ENCODE results near the gene KIF17. TPM values are rescaled to one million over a fixed set of nuclear protein-coding genes. Genes with fewer than 3 reads are reported as not detected.

Gene KIF17
- total RNA-seq, 2 experiments from 2014 or later = 0.16 TPM; not detected in 1

DNA sequence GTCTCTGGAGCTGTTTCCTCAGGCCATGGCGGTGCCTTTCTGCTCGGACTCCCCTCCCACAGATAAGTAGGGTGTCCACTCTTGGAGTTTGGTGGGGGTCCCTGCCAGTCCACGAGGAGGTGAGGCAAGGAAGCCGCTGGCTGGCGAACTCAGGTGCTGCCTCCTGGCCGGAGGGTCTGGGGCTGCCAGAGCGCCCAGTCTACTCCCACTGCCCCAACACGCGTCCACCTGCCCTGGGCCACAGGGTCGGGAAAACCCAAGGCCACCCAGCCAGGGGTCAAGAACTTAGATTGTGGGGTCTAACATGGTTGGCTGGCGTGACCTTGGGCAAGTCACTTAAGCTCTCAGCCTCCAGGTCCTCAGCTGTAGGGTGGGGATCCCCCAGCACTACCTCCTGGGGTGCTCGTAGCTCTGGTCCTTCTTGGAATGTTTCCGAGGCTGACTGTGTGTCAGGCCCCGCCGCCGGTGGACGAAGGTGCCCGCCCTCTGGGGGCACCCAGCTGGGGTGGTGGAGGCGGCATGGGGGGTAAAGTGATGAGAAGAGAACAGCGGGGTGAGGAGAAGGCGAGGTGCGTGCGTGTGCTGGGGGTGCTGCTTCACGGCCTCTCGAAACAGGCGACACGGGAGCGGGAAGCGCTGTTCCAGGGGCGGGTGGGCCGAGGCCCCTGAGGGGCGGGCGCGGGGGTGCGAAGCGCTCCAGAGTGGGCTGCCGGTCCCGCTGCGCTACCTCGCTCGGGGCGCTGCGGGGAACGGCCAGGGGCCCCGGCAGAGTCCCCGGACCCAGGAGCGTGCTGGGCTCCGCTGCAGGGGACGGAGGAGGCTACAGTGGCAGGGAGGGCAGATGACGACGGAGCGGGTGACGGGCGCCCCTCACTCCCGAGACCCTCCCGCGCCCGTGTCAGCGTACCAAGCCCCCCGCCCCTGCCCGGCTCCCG is 13.5 kb upstream of the KIF17 start:
- H3K4me3 Mint-ChIP-seq = peak overlapping the region; percentile 75
- no peak overlapping the region for H3K27ac Mint-ChIP-seq
- H3K27me3 Mint-ChIP-seq = peaks cover 35% of the 10 kb centered on the region
- H3K4me1 Mint-ChIP-seq = peaks cover 19% of the 10 kb centered on the region
- DNase-seq = peak; percentile 33
- no peaks in the 10 kb centered on the region for H3K9me3 Mint-ChIP-seq
- H3K36me3 Mint-ChIP-seq = no peaks in the 10 kb centered on the region

DNA sequence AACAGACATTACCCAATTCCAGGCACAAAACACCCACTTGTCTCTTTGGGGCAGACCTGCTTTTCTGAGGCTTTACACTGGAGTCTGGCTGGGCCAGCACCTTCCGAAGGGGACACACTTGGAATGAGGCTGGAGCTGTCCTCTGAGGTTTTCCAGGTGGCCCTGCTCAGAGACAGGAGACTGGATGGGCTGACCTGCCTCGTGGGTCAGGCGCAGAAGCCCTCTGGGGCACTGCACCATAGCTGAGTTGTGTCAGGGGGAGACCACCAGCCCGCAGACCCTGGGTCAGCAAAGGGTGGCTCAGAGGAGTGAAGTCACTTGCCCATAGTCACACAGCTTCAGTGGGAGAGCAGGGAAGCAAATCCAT is 12.9 kb upstream of the KIF17 start:
- Mint-ChIP-seq H3K9me3 (no peaks in the 10 kb centered on the region), H3K4me1 (peaks cover 19% of the 10 kb centered on the region), H3K4me3 (peak overlapping the region; percentile 7), H3K36me3 (no peaks in the 10 kb centered on the region), H3K27me3 (peaks cover 35% of the 10 kb centered on the region), H3K27ac (no peak overlapping the region)
- DNase-seq = no peak

DNA sequence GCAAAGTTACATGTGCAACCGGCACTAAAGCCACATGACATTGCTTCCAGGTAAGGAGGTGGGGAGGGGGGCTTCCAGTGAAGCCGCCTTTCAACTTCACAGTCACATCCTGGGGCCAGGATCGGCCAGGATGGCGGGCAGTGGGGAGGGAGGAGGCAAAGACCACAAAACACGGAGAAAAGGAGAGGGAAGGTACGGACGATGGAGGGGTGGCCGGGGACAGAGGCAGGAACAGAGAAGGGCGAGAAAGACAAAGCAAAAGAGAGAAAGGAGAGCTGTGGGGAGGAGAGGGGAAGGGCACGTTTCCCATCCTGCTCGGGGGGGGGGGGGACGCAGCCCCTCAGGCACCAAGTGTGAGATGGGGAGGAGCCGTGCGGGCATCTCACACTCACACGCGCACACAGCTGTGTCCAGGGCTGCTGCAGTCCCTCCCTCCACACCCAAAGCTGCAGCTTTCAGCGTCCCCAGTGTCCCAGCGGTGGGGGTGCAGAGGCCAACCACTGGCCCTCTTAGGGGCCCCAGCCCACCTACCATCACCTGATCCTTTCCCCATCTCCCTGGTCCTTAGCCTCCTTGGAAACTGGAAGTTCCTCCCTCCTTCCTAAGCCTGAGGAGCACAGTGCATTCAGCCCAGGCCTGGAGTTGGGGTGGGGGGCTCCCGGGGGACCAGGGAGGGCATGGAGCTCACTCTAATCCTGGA is 12.3 kb upstream of the KIF17 start:
- peaks cover 35% of the 10 kb centered on the region for H3K27me3 Mint-ChIP-seq
- H3K27ac Mint-ChIP-seq = no peak overlapping the region
- no peaks in the 10 kb centered on the region for H3K9me3 Mint-ChIP-seq
- no peak for DNase-seq
- H3K4me3 Mint-ChIP-seq = no peak overlapping the region
- peaks cover 19% of the 10 kb centered on the region for H3K4me1 Mint-ChIP-seq
- no peaks in the 10 kb centered on the region for H3K36me3 Mint-ChIP-seq

DNA sequence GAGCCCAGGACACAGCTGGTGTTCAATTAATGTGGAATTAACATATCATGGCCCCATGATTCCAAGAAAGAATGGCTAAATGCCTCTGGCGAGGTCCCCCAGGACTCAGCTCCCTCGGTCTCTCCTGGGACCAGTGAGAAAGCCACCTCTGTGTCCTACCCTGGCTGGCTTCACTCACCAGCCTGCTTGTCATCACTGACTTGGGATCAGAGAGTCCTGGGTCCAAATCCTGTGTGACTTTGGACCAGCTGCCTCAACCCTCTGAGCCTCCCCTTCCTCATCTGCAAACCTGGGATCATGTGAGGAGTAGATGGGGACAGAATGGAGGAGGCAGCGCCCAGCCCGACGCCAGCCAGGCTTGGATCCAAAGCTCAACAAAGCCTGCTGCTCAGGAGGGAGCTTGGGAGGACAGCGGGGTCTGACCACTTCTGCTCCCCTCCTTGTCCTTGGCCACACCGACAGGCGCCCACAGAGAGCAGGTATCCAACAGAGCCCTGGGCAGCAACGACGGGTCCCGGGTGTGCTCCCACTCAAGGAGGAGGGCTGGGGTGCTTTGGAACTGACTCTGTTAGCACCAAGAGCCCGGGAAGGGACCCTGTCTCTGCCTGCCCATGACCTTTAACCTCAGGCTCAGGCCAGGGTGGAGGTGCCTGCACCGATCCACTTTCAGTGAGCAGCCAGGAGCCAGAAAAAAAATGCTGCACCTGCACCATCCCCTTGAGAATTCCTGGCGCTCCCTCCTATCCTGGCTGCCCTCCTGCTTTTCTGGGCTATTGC is 11.5 kb upstream of the KIF17 start:
- DNase-seq = no peak
- no peaks in the 10 kb centered on the region for H3K9me3 Mint-ChIP-seq
- peaks cover 19% of the 10 kb centered on the region for H3K4me1 Mint-ChIP-seq
- no peaks in the 10 kb centered on the region for H3K36me3 Mint-ChIP-seq
- H3K4me3 Mint-ChIP-seq = no peak overlapping the region
- H3K27ac Mint-ChIP-seq = no peak overlapping the region
- H3K27me3 Mint-ChIP-seq = peaks cover 35% of the 10 kb centered on the region

DNA sequence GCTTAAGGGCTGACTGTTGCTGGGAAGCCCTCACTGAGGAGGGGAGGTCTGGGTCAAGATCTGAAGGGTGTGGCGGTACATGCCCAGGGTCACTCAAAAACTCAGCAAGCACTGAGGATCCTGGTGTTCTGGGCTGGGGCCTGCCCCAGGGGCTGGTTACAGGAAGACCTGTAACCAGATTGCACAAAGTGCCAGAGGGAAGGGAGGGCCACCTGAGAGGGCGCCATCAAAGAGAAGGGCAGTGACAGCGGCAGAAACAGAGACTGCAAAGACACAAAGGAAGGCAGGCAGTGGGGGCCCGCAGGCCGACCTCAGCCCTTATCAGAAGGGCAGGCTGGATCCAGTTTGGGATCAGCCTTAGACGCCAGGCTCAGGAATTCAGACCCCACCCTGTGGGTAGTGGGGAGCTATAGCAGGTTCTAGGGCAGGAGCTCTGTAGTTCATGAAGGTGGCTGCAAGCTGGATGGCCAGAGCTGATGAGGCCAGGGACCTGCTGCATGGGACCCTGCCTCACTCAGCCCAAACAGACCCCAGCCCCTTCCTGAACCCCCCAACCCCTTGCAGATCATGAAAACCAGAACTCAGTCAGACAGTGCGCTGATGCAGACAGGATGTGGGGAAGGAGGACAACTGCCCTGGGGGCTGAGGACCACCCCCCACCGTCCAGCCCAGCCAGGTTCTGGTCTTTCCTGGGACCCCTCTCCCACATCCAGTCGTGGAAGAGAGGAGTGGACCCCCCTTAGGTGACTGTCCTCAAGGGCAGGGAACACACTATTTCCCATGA is 10.8 kb upstream of the KIF17 start:
- Mint-ChIP-seq H3K27me3 (peaks cover 35% of the 10 kb centered on the region), H3K27ac (no peak overlapping the region), H3K4me3 (no peak overlapping the region), H3K4me1 (peaks cover 16% of the 10 kb centered on the region), H3K9me3 (no peaks in the 10 kb centered on the region), H3K36me3 (no peaks in the 10 kb centered on the region)
- DNase-seq = no peak

DNA sequence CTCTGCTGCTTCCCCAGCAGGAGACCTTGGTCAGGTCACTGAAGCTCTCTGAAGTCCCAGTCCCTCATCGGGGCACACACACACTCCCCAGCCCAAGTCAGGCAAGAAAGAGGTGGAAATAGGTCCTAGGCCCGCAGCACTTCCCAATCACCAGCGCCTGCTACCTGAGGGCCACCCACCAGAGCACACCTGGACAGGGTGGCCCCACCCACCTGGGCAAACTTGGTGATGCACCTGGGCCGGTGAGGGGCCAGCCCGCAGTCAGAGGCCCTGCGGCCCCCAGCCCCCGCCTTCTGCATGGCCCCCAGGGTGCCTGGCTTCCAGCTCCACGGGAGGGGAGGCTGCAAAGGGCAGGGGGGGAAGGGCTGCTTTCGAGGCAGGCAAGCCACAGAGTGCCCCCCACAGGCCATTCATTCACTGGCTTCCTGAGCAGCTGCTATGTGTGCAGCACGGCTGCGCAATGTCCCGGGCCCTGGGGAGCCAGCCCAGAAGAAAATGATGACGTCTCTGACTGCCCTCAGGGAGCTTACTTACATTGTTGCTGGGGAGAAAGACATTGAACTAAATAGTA is 10.0 kb upstream of the KIF17 start:
- H3K4me1 Mint-ChIP-seq = peaks cover 11% of the 10 kb centered on the region
- H3K27me3 Mint-ChIP-seq = peaks cover 35% of the 10 kb centered on the region
- no peaks in the 10 kb centered on the region for H3K9me3 Mint-ChIP-seq
- H3K27ac Mint-ChIP-seq = no peak overlapping the region
- H3K36me3 Mint-ChIP-seq = no peaks in the 10 kb centered on the region
- no peak overlapping the region for H3K4me3 Mint-ChIP-seq
- DNase-seq = no peak

DNA sequence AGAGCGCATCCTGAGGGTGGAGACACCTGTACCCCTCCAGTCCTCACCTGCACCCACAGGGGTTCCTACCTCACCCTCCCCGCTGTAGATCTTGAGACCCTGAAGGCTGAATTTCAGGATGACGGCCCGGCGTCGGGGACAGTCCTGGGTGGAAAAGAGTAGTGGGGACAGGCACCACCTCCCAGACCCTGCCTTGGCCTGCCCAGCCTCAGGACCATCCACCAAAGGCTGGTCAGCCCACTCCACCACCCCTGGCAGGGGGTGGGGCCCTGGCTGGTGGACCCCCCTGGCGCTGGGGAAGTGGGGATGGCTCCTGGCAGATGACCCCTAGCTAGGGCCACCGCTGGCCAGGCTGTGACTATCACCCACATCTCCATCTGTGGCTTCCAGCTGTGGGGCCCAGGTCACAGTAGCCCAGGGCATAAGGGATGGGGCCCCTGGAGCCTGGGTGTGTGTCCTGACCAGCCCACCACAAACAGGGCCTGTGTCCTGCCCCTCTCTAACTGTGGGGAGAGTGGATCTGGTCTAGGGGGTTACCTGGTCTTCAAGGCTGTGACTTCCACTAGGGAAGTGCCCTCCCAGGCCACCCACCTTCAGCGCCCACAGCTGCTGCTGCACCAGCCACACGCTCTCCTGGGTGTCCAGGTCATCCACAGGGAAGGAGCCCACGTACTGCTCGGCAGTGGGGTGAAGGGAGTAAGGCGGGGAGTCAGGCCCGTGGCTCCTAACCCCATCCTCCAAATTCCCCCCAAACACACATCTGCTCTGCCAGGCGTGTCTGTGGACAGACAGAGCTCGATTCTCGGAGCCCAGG is 9.3 kb upstream of the KIF17 start:
- H3K9me3 Mint-ChIP-seq = no peaks in the 10 kb centered on the region
- H3K36me3 Mint-ChIP-seq = no peaks in the 10 kb centered on the region
- no peak overlapping the region for H3K27ac Mint-ChIP-seq
- peaks cover 35% of the 10 kb centered on the region for H3K27me3 Mint-ChIP-seq
- H3K4me1 Mint-ChIP-seq = peaks cover 5% of the 10 kb centered on the region
- no peak overlapping the region for H3K4me3 Mint-ChIP-seq
- DNase-seq = no peak

DNA sequence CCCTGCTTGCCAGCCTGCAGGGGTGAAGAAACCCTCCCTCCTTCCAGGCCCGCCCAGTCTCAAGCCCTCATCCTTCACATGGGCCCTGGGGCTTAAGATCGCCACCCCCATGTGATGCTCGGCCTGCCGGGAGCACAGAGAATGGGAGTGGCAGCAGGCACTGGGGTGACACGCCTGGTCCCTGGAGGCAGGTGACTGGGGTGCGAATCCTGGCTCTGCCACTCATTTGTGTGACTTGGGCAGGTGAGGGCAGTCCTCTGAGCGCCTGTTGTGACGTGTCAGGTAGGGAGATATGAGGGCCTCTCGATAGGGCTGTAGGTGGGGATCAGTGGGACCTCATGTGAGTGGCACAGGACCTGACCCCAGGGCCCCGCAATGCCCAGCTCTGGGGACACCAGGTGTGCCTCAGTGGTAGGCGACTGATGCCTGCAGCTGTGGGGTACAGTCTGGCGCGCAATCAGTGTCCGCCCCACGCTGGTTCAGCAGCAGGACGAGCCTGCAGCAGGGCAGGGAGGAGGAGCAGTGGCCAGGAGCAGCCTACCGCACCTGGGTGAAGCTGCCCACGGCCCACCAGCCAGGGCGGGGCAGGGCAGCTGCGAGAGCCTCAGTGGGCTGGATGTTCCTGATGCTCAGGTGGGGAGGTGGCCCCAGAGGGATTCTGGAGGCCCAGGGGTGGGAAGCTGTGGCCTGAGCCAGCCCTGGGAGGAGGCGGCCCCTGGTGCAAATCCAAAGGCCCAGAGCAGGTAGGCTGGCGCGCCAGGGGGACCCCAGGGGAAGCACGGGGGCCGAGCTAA is 8.5 kb upstream of the KIF17 start:
- Mint-ChIP-seq H3K36me3 (no peaks in the 10 kb centered on the region), H3K4me1 (peaks cover 4% of the 10 kb centered on the region), H3K9me3 (no peaks in the 10 kb centered on the region), H3K4me3 (no peak overlapping the region), H3K27ac (no peak overlapping the region), H3K27me3 (peaks cover 32% of the 10 kb centered on the region)
- DNase-seq = no peak

DNA sequence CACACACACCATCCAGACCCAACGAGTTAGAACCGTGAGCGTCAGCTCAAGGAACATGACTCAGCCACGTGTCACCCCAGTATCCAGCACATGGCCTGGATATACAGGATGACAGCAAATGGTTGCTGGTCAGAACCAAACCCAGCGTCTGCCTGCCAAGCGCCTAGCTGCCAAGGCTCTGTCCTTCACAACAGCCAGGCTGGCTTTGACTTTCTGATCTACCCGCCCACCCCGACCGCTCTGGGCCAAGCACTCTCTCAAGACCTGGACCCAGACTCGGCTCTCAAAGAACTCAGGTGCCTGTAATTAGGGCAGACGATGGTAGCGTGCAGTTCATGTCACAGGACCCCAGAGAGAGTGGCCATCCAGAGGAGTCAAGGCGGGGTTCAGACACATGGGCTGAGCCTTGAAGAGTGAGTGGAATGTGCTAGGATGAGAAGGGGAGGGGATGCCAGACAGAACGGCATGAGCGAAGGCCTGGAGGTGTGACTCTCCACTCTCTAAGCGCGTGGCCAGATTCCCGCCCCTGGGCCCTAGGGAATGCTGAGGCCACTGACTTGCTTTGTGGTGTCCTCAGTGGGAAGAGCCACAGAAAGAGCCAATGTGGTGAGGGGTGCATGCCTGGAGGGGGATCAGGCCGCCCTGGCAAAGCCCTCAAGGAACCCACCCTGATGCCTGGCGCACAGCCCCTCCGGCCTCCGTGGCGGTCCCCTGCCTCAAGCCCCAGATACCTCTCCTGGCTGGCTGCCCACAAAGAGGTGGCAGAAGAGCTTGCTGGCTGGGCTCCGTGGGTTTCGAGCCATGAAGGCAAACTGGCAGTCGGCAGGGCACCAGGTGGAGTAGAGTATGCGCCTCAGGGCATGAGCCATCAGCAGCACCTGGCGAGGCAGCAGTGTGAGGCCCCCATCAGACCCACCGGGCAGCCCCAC is 7.6 kb upstream of the KIF17 start:
- peaks cover 24% of the 10 kb centered on the region for H3K27me3 Mint-ChIP-seq
- H3K9me3 Mint-ChIP-seq = no peaks in the 10 kb centered on the region
- no peaks in the 10 kb centered on the region for H3K36me3 Mint-ChIP-seq
- H3K4me3 Mint-ChIP-seq = no peak overlapping the region
- no peak for DNase-seq
- no peak overlapping the region for H3K27ac Mint-ChIP-seq
- H3K4me1 Mint-ChIP-seq = peaks cover 3% of the 10 kb centered on the region

DNA sequence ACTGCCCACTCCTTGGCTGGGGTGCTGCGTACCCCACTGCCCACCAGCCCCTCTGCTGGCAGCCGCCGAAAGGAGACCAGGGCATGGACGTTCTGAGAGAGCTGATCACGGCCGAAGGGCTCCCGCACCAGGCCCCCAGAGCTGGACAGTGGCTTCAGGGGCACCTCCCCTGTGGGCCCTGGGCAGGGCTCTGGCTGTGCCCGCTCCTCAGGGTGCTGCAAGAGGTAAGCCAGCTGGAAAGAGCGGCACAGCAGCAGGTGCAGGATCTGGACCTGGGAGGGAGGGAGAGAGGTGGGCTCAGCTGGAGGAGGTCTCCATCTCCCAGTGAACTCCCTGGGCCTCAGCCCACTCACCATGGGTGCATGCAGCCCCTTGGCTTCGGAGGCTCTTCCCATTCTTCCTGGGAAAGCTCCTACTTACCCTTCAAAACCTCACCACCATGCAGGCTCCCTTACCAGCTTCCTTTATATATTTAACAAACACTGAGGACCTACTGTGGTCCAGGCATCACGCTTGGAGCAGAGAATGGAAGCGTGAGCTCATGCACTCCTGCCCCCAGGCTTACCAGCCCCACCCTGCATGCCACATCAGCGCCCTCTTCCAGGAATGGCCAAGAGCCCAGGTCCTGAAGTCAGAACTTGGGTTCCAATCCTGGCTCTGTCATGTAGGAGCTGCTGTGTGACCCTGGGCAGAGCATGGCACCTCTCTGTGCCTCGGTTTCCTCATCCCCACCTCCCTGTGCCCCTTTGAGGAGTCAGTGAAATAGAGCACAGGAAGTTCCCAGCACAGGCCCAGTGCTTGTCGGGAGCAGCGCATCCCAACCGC is 6.8 kb upstream of the KIF17 start:
- Mint-ChIP-seq H3K27me3 (peaks cover 15% of the 10 kb centered on the region), H3K27ac (no peak overlapping the region), H3K9me3 (no peaks in the 10 kb centered on the region), H3K36me3 (no peaks in the 10 kb centered on the region), H3K4me3 (no peak overlapping the region), H3K4me1 (no peaks in the 10 kb centered on the region)
- no peak for DNase-seq

DNA sequence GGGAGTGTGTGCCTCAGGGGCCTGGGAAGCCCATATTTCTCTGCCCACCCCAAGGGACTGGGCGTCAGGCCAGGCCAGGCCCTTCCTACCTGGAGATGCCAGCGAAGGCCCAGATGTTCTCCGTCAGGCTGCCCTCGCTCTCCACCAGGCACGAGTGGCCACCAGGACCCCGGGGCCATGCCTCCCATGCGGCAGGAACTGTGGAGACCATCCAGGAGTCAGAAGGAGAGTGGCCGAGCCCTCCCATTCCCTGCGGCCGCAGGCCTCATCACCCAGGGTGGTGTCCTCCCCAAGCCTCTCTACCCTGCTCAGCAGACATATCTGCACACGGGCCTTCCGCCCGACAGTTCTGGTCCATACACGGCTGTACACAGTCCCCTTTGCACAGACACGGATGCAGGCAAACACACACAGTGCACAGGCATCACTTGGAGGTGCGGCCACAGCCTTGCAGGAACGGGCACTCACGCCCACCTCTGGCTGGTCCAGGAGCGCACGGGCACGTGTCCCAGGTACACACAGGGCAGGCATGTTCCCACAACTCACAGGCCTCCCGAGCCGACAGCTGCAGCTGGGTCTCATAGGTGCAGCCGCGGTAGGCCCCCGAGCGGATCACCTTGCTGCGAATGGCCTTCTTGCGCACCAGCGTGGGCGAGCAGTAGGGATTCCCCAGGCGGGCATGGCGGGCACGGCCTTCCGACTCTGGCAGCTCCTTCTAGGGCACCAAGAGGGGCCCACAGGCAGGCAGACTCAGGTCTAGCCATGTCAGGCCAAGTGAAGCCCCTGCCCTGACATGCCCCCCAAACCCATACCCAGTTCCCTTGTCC is 5.9 kb upstream of the KIF17 start:
- H3K9me3 Mint-ChIP-seq = no peaks in the 10 kb centered on the region
- no peak overlapping the region for H3K27ac Mint-ChIP-seq
- H3K4me3 Mint-ChIP-seq = no peak overlapping the region
- H3K4me1 Mint-ChIP-seq = no peaks in the 10 kb centered on the region
- peaks cover 1% of the 10 kb centered on the region for H3K36me3 Mint-ChIP-seq
- H3K27me3 Mint-ChIP-seq = peaks cover 17% of the 10 kb centered on the region
- no peak for DNase-seq
